AG04450 (cell line): Measurements from ENCODE around the gene SDHAF4. TPM values are rescaled to one million over a fixed set of nuclear protein-coding genes. Genes with fewer than 3 reads are reported as not detected.

ENCODE experiments used
- CTCF ChIA-PET: fragments of 300-600, 350-600 bp; formaldehyde crosslinking; extraction: SDS; loops from one replicate; lab custom pipeline; 2022; ENCODE audit warnings: antibody characterized with exemption, inconsistent platforms; lab: Charles Lee
- POLR2A ChIA-PET: fragments of 350-600 bp; formaldehyde crosslinking; extraction: SDS; loops from one replicate; lab custom pipeline; 2021; ENCODE audit warnings: antibody characterized with exemption, inconsistent platforms; lab: Yijun Ruan, JAX
- DNase-seq: peaks from one replicate; pipeline ENCODE4 v3.0.0-alpha.2; 2011; ENCODE audit warnings: low read depth, low spot score
- H3K27ac ChIP-seq: one replicate; pipeline ENCODE4 v1.5.1; 2012; ENCODE audit warnings: low read depth, low read length, control low read depth
- H3K27me3 ChIP-seq: one replicate; pipeline ENCODE4 v1.6.0; 2012; ENCODE audit warnings: low read length; ENCODE audit not compliant: control insufficient read depth, insufficient read depth
- H3K4me3 ChIP-seq: 2 replicates; pipeline ENCODE4 v1.5.1; 2011; ENCODE audit warnings: mild to moderate bottlenecking, low read depth, low read length, control low read depth
- H3K9me3 ChIP-seq: 2 replicates; pipeline ENCODE4 v1.5.1; 2012; ENCODE audit warnings: low read length; ENCODE audit not compliant: control insufficient read depth, insufficient read depth
- polyA minus RNA-seq: library from RNA; depleted of rRNA, polyadenylated mRNA; stranded (reverse); fragments of >200 nt; gene quantifications from 2 replicates; pipeline ENCODE4 v1.2.3, GENCODE V29; 2011; rRNA and poly(A)+ RNA removed
- polyA plus RNA-seq: library from polyadenylated mRNA; depleted of rRNA; stranded (reverse); fragments of >200 nt; gene quantifications from 2 replicates; pipeline ENCODE4 v1.2.3, GENCODE V29; 2011; rRNA removed
- TF ChIP-seq, protein P1 (sequence below): IDR thresholded peaks from 2 replicates; pipeline ENCODE4 v1.5.1; 2011; ENCODE audit warnings: low read depth, low read length, control low read depth, inconsistent platforms

Gene SDHAF4
- 7.4 and 8.3 TPM in 2 replicates for polyA plus RNA-seq
- polyA minus RNA-seq = 2.5 and 3.0 TPM in 2 replicates

DNA sequence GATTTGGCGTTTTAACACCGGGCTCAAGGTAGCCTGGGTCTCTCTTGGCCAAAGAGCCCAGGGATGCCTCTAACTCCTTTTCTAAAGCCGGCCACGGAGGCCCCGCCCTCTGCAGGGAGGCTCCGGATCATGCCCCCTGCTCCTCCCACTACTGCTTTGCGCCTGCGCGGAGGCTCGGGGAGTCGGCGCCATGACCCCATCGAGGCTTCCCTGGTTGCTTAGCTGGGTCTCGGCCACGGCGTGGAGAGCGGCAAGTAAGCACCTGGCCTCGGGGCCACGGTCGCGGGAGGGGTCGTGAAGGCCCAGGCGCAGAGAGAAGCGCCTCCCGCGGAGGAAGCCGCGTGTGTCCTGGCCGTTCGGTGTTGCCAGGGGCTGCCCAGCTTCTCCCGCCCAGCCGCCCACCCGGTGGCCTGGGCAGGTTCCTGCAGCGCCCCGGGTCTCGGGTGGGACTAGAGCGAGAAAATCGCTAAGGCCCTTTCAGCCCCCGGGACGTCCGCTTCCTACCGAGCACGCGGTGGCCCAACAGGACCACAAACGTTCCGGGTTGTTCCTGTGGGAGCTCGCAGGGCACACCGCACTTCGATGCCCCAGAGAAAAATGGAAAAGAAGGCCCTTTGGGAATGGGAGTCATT, at the start of gene SDHAF4:
SDHAF4 (plus strand) TSS at position 180 of the 632 bp plus-strand sequence; CDS start at position 191, 11 bp downstream.
- ChIA-PET POLR2A (interaction anchor here (1.2 kb wide), 1 partner anchor 101 kb away, joined by 6 read pairs; the partner anchor contains the start of gene SMAP1), CTCF (interaction anchor here (0.6 to 1.3 kb wide), 6 partner anchors 8 to 445 kb away, joined by 3 to 4 read pairs (median 3); no protein-coding TSS in a partner anchor)
- peak; percentile 59 for DNase-seq
- H3K4me3 ChIP-seq = peak within 1 kb of the TSS; percentile 95
- no peaks in the 10 kb centered on the region; the same call in 1 of the 2 replicates for H3K9me3 ChIP-seq
- TF ChIP-seq, protein P1, sequence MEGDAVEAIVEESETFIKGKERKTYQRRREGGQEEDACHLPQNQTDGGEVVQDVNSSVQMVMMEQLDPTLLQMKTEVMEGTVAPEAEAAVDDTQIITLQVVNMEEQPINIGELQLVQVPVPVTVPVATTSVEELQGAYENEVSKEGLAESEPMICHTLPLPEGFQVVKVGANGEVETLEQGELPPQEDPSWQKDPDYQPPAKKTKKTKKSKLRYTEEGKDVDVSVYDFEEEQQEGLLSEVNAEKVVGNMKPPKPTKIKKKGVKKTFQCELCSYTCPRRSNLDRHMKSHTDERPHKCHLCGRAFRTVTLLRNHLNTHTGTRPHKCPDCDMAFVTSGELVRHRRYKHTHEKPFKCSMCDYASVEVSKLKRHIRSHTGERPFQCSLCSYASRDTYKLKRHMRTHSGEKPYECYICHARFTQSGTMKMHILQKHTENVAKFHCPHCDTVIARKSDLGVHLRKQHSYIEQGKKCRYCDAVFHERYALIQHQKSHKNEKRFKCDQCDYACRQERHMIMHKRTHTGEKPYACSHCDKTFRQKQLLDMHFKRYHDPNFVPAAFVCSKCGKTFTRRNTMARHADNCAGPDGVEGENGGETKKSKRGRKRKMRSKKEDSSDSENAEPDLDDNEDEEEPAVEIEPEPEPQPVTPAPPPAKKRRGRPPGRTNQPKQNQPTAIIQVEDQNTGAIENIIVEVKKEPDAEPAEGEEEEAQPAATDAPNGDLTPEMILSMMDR = peak; percentile 8; the same call in 1 of the 2 replicates
- peak within 1 kb of the TSS; percentile 21 for H3K27ac ChIP-seq
- no peaks in the 10 kb centered on the region for H3K27me3 ChIP-seq

DNA sequence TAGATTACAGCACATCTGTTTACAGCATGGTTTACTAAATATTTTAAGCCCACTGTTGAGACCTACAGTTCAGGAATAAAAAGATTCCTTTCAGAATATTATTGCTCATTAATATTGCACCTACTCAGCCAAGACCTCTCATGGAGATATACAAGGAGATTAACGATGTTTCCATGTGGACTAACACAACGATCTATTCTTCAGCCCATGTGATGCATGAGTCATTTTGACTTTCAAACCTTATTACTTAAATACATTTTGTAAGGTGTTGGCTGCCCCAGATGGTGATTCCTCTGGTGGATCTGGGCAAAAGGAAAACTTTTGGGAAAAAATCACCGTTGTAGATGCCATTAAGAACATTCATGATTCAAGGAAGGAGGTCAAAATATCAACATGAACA, 48.0 kb upstream of the SDHAF4 start:
- DNase-seq = no peak
- ChIA-PET CTCF (no interaction called here), POLR2A (no interaction called here)
- Histone ChIP-seq H3K4me3 (no peak overlapping the region), H3K27me3 (no peaks in the 10 kb centered on the region), H3K27ac (no peak overlapping the region), H3K9me3 (no peaks in the 10 kb centered on the region)
- TF ChIP-seq, protein P1 = no peak

DNA sequence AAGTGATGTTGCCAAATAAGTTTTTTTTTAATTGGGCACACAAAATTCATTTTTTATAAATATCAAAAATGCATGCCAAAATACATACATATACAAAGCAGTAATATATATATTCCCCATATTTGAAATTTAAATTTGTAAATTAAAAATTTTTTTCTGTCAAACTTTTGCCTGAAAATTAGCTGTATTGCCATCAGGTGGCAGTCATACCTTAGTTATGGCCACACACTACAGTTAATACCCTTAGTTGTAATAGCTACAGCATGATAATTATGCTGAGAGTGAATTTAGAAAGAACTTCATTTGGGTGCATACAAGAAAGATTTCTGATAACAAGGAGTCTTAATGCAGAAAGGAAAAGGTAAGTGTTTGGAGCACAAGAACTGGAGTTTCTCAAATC, 46.2 kb upstream of the SDHAF4 start:
- TF ChIP-seq, protein P1 = peak; percentile 43
- POLR2A ChIA-PET = no interaction called here
- DNase-seq = no peak

DNA sequence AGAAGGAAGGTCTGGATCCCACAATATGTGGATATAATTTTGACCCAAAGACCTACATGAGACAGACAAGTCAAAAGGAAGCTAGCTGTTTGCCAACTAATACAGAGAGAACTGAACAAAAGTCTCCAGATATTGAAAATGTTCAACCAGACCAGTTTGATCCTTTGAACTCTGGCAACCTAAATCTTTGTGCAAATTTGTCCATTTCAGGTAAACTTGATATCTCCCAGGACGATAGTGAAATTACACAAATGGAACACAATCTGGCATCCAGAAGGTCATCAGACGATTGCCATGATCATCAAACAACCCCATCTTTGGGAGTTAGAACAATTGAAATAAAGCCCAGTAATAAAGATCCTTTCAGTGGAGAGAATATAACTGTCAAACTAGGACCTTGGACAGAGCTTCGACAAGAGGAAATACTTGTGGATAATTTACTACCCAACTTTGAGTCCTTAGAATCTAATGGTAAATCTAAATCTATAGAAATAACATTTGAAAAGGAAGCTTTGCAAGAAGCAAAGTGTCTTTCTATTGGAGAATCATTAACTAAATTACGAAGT, 41.9 kb upstream of the SDHAF4 start:
- H3K27ac ChIP-seq = no peak overlapping the region
- H3K4me3 ChIP-seq = no peak overlapping the region
- TF ChIP-seq, protein P1 = no peak
- ChIA-PET POLR2A (no interaction called here), CTCF (interaction anchor here (0.5 to 1.3 kb wide), 3 partner anchors 163 to 359 kb away, joined by 3 read pairs; no protein-coding TSS in a partner anchor)
- H3K27me3 ChIP-seq = no peaks in the 10 kb centered on the region
- DNase-seq = no peak
- H3K9me3 ChIP-seq = no peaks in the 10 kb centered on the region

More for the DNA sequence above, 46.2 kb upstream of the SDHAF4 start:
- H3K9me3 ChIP-seq = no peaks in the 10 kb centered on the region
- H3K27ac ChIP-seq = no peak overlapping the region
- no peak overlapping the region for H3K4me3 ChIP-seq
- no peaks in the 10 kb centered on the region for H3K27me3 ChIP-seq
- CTCF ChIA-PET = interaction anchor here (0.6 to 2.8 kb wide), 6 partner anchors 11 to 435 kb away, joined by 3 to 22 read pairs (median 4); no protein-coding TSS in a partner anchor
